ENCODE data around the gene CETN3. TPM values are rescaled to one million over a fixed set of nuclear protein-coding genes. Genes with fewer than 3 reads are reported as not detected.

Gene CETN3
- total and polyA plus RNA-seq, 2 of the 13 experiments (the other 11 are each of a cell fraction or from before 2014, with no cell fraction given) = 15.4 to 71.5 TPM

DNA sequence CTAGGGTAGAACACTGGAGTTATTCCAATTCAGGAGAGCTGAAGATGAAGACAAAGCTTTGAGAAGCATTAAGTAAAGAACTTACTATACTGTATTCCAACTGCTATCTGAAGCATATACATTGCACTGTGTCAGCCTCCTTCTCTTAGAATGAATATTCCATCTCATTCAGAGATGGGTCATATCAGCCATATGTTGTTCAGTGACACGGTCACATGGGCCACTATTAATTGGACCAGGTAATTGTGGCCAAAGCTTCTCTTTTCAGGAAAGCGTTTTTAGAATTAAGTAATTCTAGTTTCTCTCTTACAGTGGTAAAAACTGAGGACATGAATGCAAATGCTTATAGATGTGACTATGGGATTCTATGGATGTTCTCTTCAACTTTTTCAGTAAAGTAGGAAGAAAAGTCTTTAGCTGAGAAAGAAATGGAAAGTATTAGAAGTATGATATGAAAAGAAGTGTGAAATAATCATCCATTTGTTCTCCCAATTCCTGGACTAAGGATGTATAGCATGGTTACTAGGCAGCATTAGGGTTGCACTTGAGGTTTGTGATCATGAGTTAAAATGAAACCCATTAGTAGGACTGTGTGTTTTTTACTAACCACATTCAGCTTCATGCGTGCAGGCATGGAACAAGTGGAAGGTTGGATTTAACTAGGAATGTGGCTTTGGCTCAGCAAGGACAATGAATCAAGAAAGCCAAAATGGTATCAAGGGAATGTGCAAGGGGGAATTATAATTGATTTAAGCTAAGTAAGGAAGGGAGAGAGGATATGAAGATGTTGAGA lies 40.9 kb downstream of the CETN3 start:
- Histone ChIP-seq H3K4me2 (ENCODE audit: low read depth, low read length) (no peak overlapping the region), H3K36me3 (replicated peaks in 1 of 2; ENCODE audit: control insufficient read depth in 1 of 2, insufficient read depth in 2 of 2, low read length in 2 of 2) (no peaks in the 10 kb centered on the region), H3K27ac (ENCODE audit: extremely low read length, insufficient read depth, low read length) (no peak overlapping the region), H3K27me3 (ENCODE audit: control insufficient read depth in 1 of 2, insufficient read depth in 2 of 2, low read length in 2 of 2) (no peaks in the 10 kb centered on the region; a peak in 1 of 5 replicates), H3K9ac (ENCODE audit: insufficient read depth, low read depth, low read length) (no peak overlapping the region), H2AFZ (ENCODE audit: low read length) (no peak overlapping the region), H3K79me2 (ENCODE audit: insufficient read depth, low read length) (no peaks in the 10 kb centered on the region), H4K20me1 (ENCODE audit: insufficient read depth, low read length) (no peaks in the 10 kb centered on the region), H3K4me1 (ENCODE audit: insufficient read depth, low read length) (no peaks in the 10 kb centered on the region), H3K9me3 (ENCODE audit: low read length) (no peaks in the 10 kb centered on the region), H3K4me3 (replicated peaks in 1 of 3; ENCODE audit: insufficient read depth in 1 of 3, low read depth in 2 of 3, low read length in 3 of 3) (no peak overlapping the region)
- FAIRE-seq (no peak), ATAC-seq (no peak), DNase-seq (ENCODE audit: low spot score) (no peak)
- 1% methylated on average over 3 of the region's 3 CpGs for WGBS (ENCODE audit: low lambda C conversion rate)
- in situ Hi-C loops (cut with HindIII; ENCODE audit: extremely low pct_ligation_motif_present, low pct_unique_long_range_greater_than_20kb) = no loop called here
- intact Hi-C loops (cut with micrococcal nuclease; ENCODE audit: unreplicated experiment) = no loop called here
- POLR2A ChIA-PET = no interaction called here
- no peak for TF ChIP-seq FOSL1 (CRISPR knock-in tag; IDR thresholded peaks at IDR 0.05; ENCODE audit: borderline replicate concordance)
- BruUV-seq (replicated peaks) = no TSS peak
- CTCF ChIA-PET (ENCODE audit: low intra/inter-chr PET ratio, low total read pairs) = no interaction called here

DNA sequence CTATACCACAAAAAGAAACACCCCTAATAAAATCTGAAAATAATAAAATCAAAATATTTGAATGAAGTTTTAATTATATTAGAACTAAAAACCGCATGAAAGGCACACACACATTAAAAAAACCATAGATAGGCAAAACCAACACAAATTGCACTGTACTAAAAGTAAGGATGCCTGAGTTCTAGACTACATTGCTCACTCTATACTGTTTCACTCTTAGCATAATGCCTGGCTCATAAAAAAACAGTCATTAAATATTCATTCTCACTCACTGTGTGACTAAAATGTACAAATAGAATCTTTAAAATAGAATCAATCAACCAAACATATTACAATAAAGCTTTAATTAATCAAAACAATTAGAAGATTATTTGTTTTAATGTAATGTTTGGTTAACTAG lies 41.7 kb downstream of the CETN3 start:
- TF ChIP-seq SOX13 (IDR thresholded peaks at IDR 0.05) = no peak
- no peak for TF ChIP-seq SOX13 (CRISPR knock-in tag; conservative IDR thresholded peaks at IDR 0.05 in 1 of 2, IDR thresholded peaks at IDR 0.05 in 1 of 2)
- no peak for TF ChIP-seq ZBTB20 (CRISPR knock-in tag; IDR thresholded peaks at IDR 0.05; ENCODE audit: borderline replicate concordance, low read depth)
- no peak for TF ChIP-seq ZFP90 (CRISPR knock-in tag; IDR thresholded peaks at IDR 0.05; ENCODE audit: borderline replicate concordance)
- intact Hi-C loops (cut with micrococcal nuclease; ENCODE audit: unreplicated experiment) = no loop called here
- ChIA-PET POLR2A (no interaction called here), CTCF (ENCODE audit: low intra/inter-chr PET ratio, low total read pairs) (no interaction called here)
- ATAC-seq = no peak
- Histone ChIP-seq H3K79me2 (ENCODE audit: insufficient read depth, low read length) (no peaks in the 10 kb centered on the region), H3K36me3 (replicated peaks in 1 of 2; ENCODE audit: control insufficient read depth in 1 of 2, insufficient read depth in 2 of 2, low read length in 2 of 2) (no peaks in the 10 kb centered on the region), H3K27me3 (ENCODE audit: control insufficient read depth in 1 of 2, insufficient read depth in 2 of 2, low read length in 2 of 2) (no peaks in the 10 kb centered on the region; a peak in 1 of 5 replicates), H4K20me1 (ENCODE audit: insufficient read depth, low read length) (no peaks in the 10 kb centered on the region), H3K4me2 (ENCODE audit: low read depth, low read length) (no peak overlapping the region), H3K9ac (ENCODE audit: insufficient read depth, low read depth, low read length) (no peak overlapping the region), H3K4me1 (ENCODE audit: insufficient read depth, low read length) (no peaks in the 10 kb centered on the region), H3K4me3 (replicated peaks in 1 of 3; ENCODE audit: insufficient read depth in 1 of 3, low read depth in 2 of 3, low read length in 3 of 3) (no peak overlapping the region), H3K9me3 (ENCODE audit: low read length) (no peaks in the 10 kb centered on the region), H3K27ac (ENCODE audit: extremely low read length, insufficient read depth, low read length) (no peak overlapping the region), H2AFZ (ENCODE audit: low read length) (no peak overlapping the region)
- BruUV-seq (replicated peaks) = no TSS peak
- in situ Hi-C loops (cut with HindIII; ENCODE audit: extremely low pct_ligation_motif_present, low pct_unique_long_range_greater_than_20kb) = no loop called here
- FAIRE-seq = no peak
- DNase-seq (ENCODE audit: low spot score) = no peak
- WGBS (ENCODE audit: low lambda C conversion rate) = 0% methylated on average over 1 of the region's 1 CpG

Measured in HepG2 (cell line).